HepG2 (cell line): ENCODE data around the gene ZNF584. TPM values are rescaled to one million over a fixed set of nuclear protein-coding genes. Genes with fewer than 3 reads are reported as not detected.

Experiments
- ARHGAP35 ChIP-seq: sonication (generic); formaldehyde crosslinking; IDR thresholded peaks from 2 replicates; pipeline ENCODE4 v1.9.0; 2022; ENCODE audit warnings: mild to moderate bottlenecking, inconsistent platforms, moderate library complexity, missing genetic modification reagents, borderline replicate concordance
- ATF2 ChIP-seq: sonication (generic); formaldehyde crosslinking; IDR thresholded peaks from 2 replicates; pipeline ENCODE4 v1.4.0; 2020; ENCODE audit warnings: missing genetic modification reagents
- BRD4 ChIP-seq: sonication (generic); formaldehyde crosslinking; IDR thresholded peaks from 2 replicates; pipeline ENCODE4 v1.4.0; 2020; ENCODE audit warnings: missing genetic modification reagents
- CERS6 ChIP-seq: sonication (generic); formaldehyde crosslinking; IDR thresholded peaks from 2 replicates; pipeline ENCODE4 v1.5.0; 2020; ENCODE audit warnings: missing genetic modification reagents
- DMAP1 ChIP-seq: IDR thresholded peaks from 2 replicates; pipeline ENCODE4 v1.6.1; 2016
- ELF4 ChIP-seq: sonication (generic); formaldehyde crosslinking; IDR thresholded peaks from 2 replicates; pipeline ENCODE4 v1.5.0; 2020; ENCODE audit warnings: missing genetic modification reagents, mild to moderate bottlenecking, moderate library complexity, borderline replicate concordance
- FOXP1 ChIP-seq, 2 experiments: fragments of 450-650 bp in 1 of 2; IDR thresholded peaks; 2 replicates each; pipeline ENCODE4 v1.6.1; 2017 to 2018; ENCODE audit warnings: antibody characterized with exemption in 1 of 2
- FUBP1 ChIP-seq: sonication (generic); formaldehyde crosslinking; IDR thresholded peaks from 2 replicates; pipeline ENCODE4 v1.5.1; 2020; ENCODE audit warnings: missing genetic modification reagents, mild to moderate bottlenecking, borderline replicate concordance
- GZF1 ChIP-seq: sonication (generic); formaldehyde crosslinking; IDR thresholded peaks from 2 replicates; pipeline ENCODE4 v1.5.1; 2020; ENCODE audit warnings: mild to moderate bottlenecking, missing genetic modification reagents
- HDAC6 ChIP-seq: fragments of 200-600 bp; sonication (generic); IDR thresholded peaks from 2 replicates; pipeline ENCODE4 v1.7.0; 2017; ENCODE audit warnings: mild to moderate bottlenecking, antibody characterized with exemption, low read length, low read depth
- ISL2 ChIP-seq: sonication (generic); formaldehyde crosslinking; IDR thresholded peaks from 2 replicates; pipeline ENCODE4 v1.5.0; 2020; ENCODE audit warnings: missing genetic modification reagents
- NFIB ChIP-seq: sonication (generic); formaldehyde crosslinking; IDR thresholded peaks from 2 replicates; pipeline ENCODE4 v1.9.0; 2021; ENCODE audit warnings: missing genetic modification reagents, mild to moderate bottlenecking, borderline replicate concordance
- SAFB2 ChIP-seq: sonication (generic); formaldehyde crosslinking; IDR thresholded peaks from 2 replicates; pipeline ENCODE4 v1.5.1; 2020; ENCODE audit warnings: missing genetic modification reagents, low read depth, mild to moderate bottlenecking, borderline replicate concordance
- SYNCRIP ChIP-seq: fragments of 200-400 bp; formaldehyde crosslinking; IDR thresholded peaks from 2 replicates; pipeline ENCODE4 v1.6.1; 2018; ENCODE audit warnings: mild to moderate bottlenecking, low read depth, low read length; ENCODE audit not compliant: insufficient read depth
- TGIF2 ChIP-seq: IDR thresholded peaks from 2 replicates; pipeline ENCODE4 v1.6.1; 2016; ENCODE audit warnings: control low read depth, missing compliant biosample characterization
- THAP8 ChIP-seq: sonication (generic); formaldehyde crosslinking; IDR thresholded peaks from 2 replicates; pipeline ENCODE4 v1.5.1; 2020; ENCODE audit warnings: missing genetic modification reagents, mild to moderate bottlenecking, borderline replicate concordance
- ZC3H13 ChIP-seq: sonication (generic); formaldehyde crosslinking; IDR thresholded peaks from 2 replicates; pipeline ENCODE4 v1.8.1; 2023; ENCODE audit warnings: mild to moderate bottlenecking, missing genetic modification reagents, moderate library complexity
- ZNF609 ChIP-seq: sonication (generic); formaldehyde crosslinking; IDR thresholded peaks from 2 replicates; pipeline ENCODE4 v1.4.0; 2020; ENCODE audit warnings: mild to moderate bottlenecking, missing genetic modification reagents, borderline replicate concordance
- polyA plus RNA-seq, 8 experiments: library from polyadenylated mRNA; depleted of rRNA in 3 of 8; stranded (reverse) in 7 of 8; unstranded in 1 of 8; fragments of >200 nt; fragmentation: Illumina TruSeq in 4 of 8; extraction: Trizol in 4 of 8; gene quantifications; 2 replicates each; pipeline versions ENCODE4 v1.2.1 to v1.2.3, GENCODE V29; 2011 to 2016; ENCODE audit warnings: low read depth in 4 of 8, missing spikeins in 1 of 8, mixed read lengths in 1 of 8; ENCODE audit not compliant: insufficient read depth in 1 of 8
- total RNA-seq, 5 experiments: library from RNA; depleted of rRNA; stranded (reverse); fragments of >200 nt; fragmentation: Illumina TruSeq; extraction: Trizol; gene quantifications; 2 replicates each; pipeline ENCODE4 v1.2.3, GENCODE V29; 2016; ENCODE audit warnings: low read depth in 1 of 5

Gene ZNF584
- total and polyA plus RNA-seq, 2 of the 13 experiments (the other 11 are each of a cell fraction or from before 2014, with no cell fraction given) = 2.4 to 7.0 TPM

GRCh38 chr19:58408152-58409009, at the start of gene ZNF584 (continued):
- TF ChIP-seq SYNCRIP (no peak), NFIB (no peak), ZNF609 (peak; percentile 26; the same call in 1 of the 2 replicates), ISL2 (CRISPR knock-in tag) (no peak), CERS6 (no peak), HDAC6 (no peak), GZF1 (0 out of 2 replicates have a peak, but pooled peaks have one; percentile 54), ARHGAP35 (CRISPR knock-in tag) (no peak), FUBP1 (CRISPR knock-in tag) (no peak), BRD4 (CRISPR knock-in tag) (no peak), SAFB2 (CRISPR knock-in tag) (peak; percentile 68; the same call in 1 of the 2 replicates), TGIF2 (CRISPR knock-in tag) (no peak), DMAP1 (CRISPR knock-in tag) (peak; percentile 54; the same call in 1 of the 2 replicates), ATF2 (CRISPR knock-in tag) (no peak; the same call in 1 of the 2 replicates), FOXP1 (IDR thresholded peaks at IDR 0.05) (no peak), FOXP1 (CRISPR knock-in tag; IDR thresholded peaks at IDR 0.05) (no peak), ZC3H13 (CRISPR knock-in tag) (peak; percentile 15; the same call in 1 of the 2 replicates), THAP8 (peak; percentile 90; the same call in 1 of the 2 replicates), ELF4 (no peak)
